HG03457 (cell line): ENCODE data around the gene RMRP.

Experiments
- ATAC-seq: cut with Tn5 transposase; IDR thresholded peaks from one replicate; pipeline ENCODE4 v1.9.1; 2021; ENCODE audit warnings: moderate number of reproducible peaks; ENCODE audit not compliant: unreplicated experiment

The RMRP gene

GRCh38 chr9:35666045-35666444, 8.2 kb upstream of the RMRP start:
- no peak for ATAC-seq

GRCh38 chr9:35665471-35665818, 7.6 kb upstream of the RMRP start:
- no peak for ATAC-seq

DNA sequence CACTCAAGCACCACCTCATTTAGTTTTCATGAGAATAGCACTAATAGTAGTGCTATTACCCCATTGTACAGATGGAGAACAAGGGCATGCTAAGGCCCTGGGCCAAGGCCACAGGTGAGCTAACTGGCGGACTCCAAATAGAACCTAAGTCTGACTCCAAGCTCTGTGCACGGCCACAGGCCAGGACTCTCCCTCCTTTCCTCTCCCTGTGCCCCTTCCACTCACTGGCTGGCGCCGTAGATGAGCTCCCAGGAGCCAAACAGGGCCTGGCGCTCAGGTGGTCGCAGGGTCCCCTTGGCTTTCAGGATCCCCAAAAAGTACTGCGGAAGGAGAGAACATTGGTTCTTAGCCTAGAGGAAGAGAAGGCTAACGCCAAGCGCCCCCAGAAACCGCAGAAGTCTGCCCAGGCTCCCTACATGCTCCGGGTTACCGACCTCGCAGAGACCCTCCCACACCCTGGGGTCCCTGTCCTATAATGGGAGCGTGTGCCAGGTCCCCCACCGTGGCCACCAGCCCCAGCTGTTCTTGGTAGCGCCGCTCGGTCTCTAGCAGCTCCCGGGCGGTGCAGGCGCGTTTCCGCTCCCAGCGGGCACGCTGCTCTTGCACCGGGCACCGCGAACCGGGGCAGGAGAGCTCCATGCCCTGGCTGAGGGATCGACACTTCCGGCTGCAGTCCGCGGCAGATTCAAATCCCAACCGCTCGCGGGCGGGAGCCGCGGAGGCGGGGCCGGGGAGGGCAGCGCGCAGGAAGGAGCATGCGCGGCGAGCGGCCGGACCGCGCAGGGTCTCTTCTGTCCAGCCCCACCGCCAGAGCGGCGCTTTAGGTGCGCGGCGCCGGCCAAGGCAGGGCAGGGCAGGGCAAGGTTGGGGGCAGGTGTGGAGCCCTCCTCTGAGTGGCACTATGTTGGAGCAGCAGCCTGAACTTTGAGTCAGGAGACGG, 7.0 kb upstream of the RMRP start, which contains the start of gene ARHGEF39:
Gene ARHGEF39 (minus strand): TSS at position 665 of the 940 bp plus-strand sequence. CDS start 26 bp downstream, at position 639.
- peak; percentile 44 for ATAC-seq

GRCh38 chr9:35662437-35662836, 4.6 kb upstream of the RMRP start:
- no peak for ATAC-seq

DNA sequence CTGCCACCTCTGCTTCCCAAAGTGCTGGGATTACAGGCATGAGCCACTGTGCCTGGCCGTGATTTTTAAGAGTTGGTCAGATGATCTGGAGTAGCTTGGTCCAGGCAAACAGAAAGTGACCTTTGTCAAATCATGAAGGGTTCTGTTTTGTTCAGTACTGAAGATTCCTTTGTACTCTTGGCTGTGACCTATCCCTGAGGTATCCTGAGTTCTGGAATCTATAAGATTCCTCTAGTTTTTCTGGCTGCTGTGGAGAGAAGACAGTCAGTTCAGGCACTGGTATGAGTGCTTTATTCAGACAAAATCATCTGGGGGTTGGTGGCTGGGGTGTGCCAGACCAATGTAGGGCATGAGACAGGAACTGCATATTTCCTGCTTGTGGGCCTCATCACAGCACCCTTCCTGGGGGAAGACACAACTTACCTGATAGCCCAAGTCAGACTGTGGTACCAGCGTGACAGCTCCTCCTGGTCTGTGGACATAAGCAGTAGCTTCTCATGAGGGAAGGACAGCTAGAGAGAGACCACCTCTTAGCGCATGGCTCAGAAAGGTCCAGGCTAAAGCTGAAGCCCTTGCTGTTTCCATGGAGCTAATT, 4.0 kb upstream of the RMRP start:
- no peak for ATAC-seq

DNA sequence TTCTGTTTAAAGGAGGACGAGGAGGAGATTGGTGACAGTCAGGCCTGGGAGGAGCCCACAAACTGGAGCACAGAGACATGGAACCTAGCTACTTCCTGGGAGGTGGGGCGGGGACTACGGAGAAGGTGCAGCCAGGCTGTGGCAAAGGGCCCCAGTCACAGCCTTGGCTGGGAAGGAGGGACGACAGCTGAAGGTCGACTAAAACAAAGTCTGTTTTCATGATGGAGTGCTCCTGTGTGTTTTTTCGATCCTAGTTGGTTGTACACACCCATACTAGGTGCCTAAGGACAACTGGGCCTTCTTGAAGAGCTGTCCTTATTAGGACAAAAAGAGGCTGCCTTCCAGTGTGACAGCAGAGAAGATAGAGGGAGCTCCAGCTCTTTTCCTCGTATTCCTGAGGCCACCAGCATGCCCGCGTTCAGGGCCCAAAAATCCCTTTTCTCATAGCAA, 3.2 kb upstream of the RMRP start:
- no peak for ATAC-seq

- no peak for ATAC-seq
These were observed 1.5 kb upstream of the RMRP start for GRCh38 chr9:35659340-35659739.

DNA sequence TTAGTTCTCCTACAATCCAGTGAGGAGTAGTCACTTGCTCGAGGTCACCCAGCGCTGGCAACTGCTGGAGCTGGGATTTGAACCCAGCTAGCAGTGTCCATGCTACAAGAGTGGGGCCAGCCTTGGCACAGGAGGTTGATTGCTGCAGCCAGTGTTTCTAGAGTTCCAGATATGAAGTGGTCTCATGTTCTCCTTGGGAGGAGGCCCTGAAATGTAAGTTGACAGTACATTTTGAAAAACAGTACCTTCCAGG, 1.1 kb upstream of the RMRP start:
- no peak for ATAC-seq

DNA sequence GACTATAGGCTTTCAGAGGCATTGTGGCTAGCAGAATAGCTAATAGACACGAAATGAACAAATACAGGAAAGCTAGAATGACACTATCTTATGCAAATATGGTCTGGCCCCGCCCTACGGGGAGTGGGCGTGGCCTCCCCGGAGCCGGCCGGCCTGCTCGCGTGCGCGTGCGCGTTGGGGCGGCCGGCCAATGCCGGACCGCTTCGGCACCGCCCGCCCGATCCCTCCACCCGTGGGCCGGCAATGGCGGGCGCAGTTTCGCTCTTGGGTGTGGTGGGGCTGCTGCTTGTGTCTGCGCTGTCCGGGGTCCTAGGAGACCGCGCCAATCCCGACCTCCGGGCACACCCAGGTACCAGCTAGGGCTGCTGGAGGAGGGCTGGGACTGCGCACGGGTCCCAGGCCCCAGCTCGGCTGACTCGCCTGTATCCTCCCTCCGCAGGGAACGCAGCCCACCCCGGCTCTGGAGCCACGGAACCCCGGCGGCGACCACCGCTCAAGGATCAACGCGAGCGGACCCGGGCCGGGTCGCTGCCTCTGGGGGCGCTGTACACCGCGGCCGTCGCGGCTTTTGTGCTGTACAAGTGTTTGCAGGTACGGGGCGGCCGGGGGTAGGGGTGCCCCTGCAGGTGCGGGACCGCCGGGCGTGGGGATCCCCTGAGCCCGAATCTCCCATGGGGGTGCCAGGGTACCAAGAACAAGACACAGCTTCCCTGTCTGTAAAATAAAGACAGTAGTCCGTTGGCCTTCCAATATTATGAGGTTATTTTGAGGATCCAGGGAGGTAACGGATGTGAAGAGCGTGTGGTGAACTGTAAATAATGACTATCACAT, 533 bp upstream of the RMRP start, which contains the start of gene CCDC107:
Gene CCDC107 (plus strand): TSS at position 156 of the 831 bp plus-strand sequence. CDS start 88 bp downstream, at position 244.
- ATAC-seq, result peak; percentile 38

DNA sequence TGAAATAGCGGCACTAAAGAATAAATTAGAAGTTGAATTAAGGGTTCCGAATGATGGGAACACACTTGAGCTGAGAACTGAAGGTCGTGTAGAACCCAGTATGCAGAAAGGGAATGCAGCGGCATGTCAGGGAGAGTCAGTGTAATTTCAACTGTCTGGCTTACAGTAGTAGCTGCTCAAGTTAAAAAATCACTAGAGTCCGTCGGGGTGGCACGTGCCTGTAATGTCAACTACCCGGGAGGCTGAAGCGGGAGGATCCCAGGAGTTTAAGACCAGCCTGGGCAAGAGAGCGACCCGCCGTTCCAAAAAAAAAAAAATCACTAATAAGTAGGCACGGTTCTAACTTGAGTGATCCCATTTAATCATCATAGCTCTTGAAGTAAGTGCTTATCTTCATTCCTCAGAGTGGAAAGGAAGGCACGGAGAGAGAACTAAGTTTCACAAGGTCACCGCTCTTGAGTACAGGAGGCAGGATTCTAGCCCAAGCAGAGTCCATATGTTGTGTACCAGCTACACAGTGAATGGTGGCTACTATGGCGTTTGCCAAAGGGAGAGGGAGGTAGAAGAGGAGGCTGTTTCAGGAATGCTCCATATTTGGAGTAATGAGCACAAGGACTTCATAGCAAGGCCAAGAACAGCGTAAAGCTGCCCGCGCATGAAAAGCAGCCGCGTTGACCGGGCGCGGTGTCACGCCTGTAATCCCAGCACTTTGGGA, 831 bp downstream of the RMRP start:
- no peak for ATAC-seq

DNA sequence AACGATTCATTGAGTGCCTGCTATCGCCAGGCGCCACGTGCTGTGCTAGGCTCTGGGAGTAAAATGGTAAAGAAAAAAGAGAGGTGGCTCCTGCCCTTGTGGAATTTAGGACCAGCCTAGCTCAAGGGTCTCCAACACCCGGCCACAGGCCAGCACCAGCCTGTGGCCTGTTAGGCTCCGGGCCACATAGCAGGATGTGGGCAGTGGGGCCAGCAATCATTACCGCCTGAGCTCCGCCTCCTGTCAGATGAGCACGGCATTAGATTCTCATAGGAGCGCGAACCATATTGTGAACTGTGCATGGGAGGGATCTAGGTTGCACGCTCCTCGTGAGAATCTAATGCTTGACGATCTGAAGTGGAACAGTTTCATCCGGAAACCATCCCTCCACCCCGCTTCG, 1.5 kb downstream of the RMRP start:
- ATAC-seq, result no peak

GRCh38 chr9:35653611-35654010, 4.2 kb downstream of the RMRP start:
- ATAC-seq, result no peak

GRCh38 chr9:35652829-35653209, 5.0 kb downstream of the RMRP start:
- ATAC-seq, result no peak

- ATAC-seq, result no peak
These were observed 5.6 kb downstream of the RMRP start for GRCh38 chr9:35651956-35652828.

DNA sequence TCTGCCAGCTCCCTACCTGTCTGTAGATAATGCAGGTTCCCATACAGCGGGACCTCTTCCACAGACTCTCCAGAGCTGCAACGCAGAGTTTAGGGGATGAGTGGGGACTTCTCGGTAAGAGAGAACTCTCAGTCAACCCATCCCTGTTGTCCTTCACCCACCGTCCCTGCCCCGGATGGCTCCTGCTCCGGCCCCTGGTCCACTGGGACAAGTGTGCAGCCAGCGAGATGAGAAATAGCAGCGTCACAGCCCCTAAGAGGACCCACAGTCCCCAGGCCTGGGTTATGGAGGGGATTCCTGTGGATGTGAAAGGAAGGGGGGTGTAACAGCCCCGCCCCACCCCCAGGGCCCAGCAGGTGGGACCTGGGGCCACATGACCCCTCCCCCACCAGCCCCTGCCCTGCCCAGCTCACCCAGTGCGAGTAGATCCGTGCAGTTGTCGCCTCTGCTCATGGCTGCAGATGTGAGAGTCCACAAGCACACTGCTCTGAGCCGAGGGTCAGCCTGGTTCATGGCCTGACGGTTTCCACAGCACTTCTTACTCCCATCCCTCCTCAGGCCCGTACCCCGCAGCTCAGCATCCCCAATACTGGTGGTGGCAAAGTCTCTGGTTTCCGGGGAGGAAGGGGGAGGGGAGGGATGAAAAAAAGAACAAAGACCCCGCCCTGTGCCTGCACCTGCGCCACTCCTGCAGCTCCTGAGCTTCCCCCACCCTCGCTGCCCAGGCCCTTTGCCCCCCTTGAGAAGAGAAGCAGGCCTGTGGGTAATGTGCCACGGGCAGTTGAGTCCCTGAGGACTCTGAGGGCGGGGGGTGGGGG, 7.3 kb downstream of the RMRP start, which contains the start of gene SIT1:
Gene SIT1 (minus strand): TSS at position 591 of the 818 bp plus-strand sequence. CDS start 78 bp downstream, at position 513.
- ATAC-seq, result no peak

DNA sequence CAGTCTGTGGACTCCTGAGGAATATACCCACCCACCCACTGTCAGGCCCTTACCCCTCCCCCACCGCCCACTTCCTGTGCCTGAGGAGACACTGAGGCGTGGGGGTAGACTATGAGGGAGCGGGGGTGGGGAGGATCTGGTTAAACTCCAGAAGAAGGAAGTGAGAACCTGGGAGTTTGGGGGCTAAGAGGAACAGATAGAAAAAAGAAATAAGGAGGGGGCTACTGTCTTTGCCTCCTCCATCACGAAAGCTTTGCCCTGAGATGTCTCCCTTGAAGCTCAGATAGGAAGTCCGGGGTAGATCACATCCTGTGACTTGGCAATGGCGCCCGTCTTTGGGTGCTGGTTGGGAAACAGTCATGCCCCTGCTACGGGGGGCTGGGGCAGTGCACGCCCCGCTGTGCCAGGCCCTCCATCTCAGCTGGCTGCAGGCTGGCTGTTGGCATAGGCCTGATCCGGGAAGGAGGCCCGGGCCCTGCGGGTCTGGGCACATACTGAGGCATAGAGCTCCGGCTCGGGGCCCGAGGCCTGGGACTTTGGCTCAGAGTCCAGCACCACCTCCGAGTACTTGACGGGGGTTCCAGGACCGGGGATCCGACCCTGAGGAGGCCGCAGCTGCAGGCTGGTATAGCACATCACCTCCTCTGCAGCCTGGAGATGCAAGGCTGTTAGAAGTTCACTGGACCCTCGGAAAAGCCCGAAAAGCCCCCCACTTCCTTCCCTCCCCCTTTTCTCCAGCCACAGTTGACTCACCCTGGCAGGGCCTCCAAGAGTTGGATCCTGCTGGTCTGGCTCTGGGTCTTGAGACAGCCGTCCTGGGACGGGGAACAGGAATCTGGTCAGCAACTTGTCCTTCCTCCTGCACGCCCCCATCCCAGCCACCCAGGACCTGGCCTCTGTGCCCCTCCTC, 8.1 kb downstream of the RMRP start:
- no peak for ATAC-seq

DNA sequence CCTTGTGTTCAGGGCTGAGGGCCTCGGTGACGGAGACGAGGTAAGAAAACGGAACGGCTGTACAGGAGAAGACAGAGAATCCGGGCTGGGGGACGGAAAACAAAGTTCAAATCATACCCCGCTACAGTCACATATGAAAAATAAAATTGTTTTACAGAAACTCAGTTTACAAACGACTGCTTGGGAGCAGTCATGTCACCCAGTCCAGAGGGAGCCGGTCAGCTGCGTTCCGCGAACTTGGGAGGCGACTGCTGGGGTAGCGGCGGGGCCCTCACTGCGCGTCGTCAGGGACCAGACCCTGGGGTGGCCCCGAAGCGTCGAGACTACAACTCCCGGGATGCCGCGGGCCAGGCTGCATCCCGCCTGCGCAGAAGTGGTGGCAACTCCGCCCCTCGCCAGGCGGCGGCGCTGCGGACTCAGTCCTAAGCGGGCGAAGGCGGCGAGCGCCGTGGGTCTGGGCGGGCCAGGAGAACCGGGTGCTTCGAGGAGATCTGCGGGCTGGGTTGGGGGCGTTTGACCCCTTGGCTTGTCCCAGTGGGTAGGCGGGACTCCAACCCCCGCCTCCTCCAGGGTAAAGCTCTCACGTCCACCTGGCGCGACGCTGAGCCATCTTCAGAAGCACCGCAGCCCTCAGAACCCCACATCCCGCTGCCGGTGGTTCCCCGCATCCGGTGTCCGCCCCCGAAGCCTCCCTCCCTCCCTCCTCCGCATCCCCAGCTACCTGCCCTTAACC, 11.1 kb downstream of the RMRP start:
- ATAC-seq, result peak; percentile 69
